ENCODE results near the gene PDIA5. TPM values are rescaled to one million over a fixed set of nuclear protein-coding genes. Genes with fewer than 3 reads are reported as not detected.
"Not testable (repeated sequence)": the region's sequence is repeated elsewhere in the genome, so short reads cannot be mapped to it uniquely, and the experiment has no call there.

PDIA5 gene
- total RNA-seq, 1 experiment from 2014 or later = 31.7 TPM

DNA sequence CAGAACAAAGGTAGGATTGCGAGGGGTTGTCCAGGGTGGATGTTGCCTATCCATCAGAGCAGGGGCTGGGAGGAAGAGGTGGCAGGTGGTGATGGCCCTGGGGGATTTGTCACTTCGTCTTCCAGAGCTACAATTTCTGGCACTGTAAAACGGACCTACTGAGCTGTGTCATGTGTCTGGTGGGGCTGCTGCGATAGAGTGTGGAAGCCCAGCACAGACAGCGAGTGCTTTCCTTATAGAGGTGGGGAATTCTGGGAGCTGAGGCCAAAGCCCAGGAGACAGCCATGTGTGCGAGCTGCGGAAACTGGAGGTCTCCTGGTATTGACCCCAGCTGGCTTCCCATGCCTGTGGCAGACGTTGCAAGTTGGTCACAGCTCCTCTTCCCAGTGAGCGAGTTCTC is 73.7 kb downstream of the PDIA5 start:
- DNase-seq = no peak
- Histone ChIP-seq H3K36me3 (replicated peaks; ENCODE audit: control insufficient read depth, insufficient read depth, low read length) (peaks cover 7% of the 10 kb centered on the region), H3K4me3 (ENCODE audit: insufficient read depth, low read depth, low read length) (no peak overlapping the region), H3K27me3 (ENCODE audit: control insufficient read depth, insufficient read depth, low read length) (no peaks in the 10 kb centered on the region)

DNA sequence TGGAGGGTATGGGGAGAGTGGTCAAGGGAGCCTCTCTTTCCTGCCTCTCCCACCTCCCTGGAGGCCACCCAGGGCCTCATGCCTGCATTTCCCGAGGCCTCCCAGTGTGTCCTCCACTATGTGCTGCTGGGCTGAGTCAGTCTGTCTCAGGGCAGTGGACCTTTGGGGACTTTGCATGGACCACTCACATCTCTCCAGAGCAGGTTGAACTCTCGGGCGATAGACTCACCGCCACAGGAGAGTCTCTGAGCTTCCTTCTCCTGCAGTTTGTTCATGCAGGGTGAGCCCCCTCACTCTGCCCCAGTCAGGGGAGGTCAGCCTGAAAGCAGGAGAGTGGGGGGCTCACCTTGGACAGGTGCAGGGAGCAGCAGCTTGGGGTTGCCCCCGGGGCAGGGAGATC is 74.5 kb downstream of the PDIA5 start:
- no peak for DNase-seq
- Histone ChIP-seq H3K36me3 (replicated peaks; ENCODE audit: control insufficient read depth, insufficient read depth, low read length) (peaks cover 9% of the 10 kb centered on the region), H3K27me3 (ENCODE audit: control insufficient read depth, insufficient read depth, low read length) (no peaks in the 10 kb centered on the region), H3K4me3 (ENCODE audit: insufficient read depth, low read depth, low read length) (no peak overlapping the region)

DNA sequence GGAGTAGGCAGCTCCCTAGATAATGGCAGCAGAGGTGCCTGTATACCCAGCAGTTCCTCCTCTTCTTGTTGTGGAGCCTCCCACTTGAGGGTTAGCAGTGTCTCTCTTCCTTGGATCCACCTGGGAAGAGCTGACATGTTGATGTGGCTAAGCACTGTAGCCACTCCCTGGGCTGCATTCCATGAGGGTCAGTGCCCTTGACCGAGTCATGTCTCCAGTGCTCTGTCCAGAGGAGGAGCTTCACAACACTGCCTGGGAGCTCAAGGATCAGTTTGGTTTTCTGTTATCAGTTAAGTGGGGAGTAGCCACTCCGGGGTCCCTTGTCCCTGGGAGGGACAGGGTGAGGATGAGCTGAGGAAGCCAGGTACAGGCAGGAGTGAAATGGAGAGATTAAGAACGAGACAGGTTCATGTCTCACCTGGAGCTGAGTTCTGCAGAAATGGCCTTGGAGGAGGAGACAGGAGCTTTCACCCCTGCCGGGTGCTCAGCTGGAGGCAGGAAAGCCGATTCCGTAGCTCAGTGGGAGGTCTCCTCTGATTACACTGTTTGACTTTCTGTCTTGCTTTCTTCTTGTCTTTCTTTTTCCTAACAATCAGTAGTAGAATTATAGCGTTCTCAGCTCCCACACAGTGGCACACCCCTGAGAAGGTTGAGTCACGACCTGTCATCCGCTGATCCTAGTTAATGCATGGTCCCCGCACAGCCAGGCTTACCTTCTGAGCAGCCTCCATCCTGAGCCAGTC is 77.0 kb downstream of the PDIA5 start:
- DNase-seq = no peak
- peaks cover 15% of the 10 kb centered on the region for H3K36me3 ChIP-seq (replicated peaks; ENCODE audit: control insufficient read depth, insufficient read depth, low read length)

DNA sequence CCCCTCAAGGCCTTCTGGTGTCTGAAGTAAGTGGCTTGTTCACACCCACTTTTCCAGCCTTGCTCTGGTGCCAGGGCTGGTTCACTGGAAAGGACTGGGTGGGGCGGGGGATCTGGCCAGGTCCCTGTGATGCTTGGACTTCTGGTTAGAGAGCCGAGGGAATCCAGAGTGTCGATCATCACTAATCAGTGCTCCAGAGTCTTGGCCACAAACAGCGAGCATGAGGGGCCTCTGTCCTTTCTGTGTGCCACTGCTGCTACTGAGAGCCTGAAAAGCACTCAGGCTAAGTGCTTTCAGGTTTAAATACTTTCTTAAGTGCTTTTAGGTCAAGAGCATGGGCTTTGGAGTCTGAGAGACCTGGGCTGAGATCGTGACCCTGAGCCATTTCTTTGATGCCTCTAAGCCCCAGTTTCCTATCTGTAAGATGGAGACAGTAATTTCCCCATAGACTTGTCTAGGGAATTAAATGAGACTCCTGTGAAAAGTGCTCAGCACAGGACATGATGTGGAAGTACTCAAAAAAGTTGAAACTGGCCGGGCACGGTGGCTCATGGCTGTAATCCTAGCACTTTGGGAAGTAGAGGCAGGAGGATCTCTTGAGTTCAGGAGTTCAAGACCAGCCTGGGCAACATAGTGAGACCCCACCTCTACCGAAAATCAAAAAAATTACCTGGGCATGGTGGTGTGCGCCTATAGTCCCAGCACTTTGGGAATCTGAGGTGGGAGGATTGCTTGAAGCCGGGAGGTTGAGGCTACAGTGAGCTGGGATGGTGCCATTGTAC is 81.1 kb downstream of the PDIA5 start:
- no peak overlapping the region for H3K4me3 ChIP-seq (ENCODE audit: insufficient read depth, low read depth, low read length)
- H3K27me3 ChIP-seq (ENCODE audit: control insufficient read depth, insufficient read depth, low read length) = no peaks in the 10 kb centered on the region
- peaks cover 16% of the 10 kb centered on the region for H3K36me3 ChIP-seq (replicated peaks; ENCODE audit: control insufficient read depth, insufficient read depth, low read length)
- no peak for DNase-seq

More for the DNA sequence above, 77.0 kb downstream of the PDIA5 start:
- H3K4me3 ChIP-seq (ENCODE audit: insufficient read depth, low read depth, low read length) = no peak overlapping the region
- H3K27me3 ChIP-seq (ENCODE audit: control insufficient read depth, insufficient read depth, low read length) = no peaks in the 10 kb centered on the region

DNA sequence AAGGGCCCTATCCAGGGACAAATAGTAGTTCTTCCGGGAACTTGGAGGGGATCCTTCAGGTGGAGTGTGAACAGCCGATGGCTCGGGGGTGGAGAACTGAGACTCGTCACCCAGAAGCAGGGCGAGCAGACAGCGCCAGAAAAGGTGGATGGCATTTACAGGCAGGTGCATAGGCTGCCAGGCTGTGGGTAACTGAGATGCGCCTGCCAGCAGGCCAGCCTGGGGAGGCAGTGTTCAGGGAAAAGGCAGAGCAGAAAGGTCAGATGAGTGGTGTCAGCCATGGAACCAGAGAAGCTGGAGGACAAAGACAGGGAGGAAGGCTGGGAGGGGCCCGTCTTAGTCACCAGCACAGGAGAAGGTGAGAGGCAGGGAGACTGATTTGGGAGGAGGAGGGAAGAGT is 81.9 kb downstream of the PDIA5 start:
- no peak overlapping the region for H3K4me3 ChIP-seq (ENCODE audit: insufficient read depth, low read depth, low read length)
- DNase-seq = peak; percentile 2
- H3K27me3 ChIP-seq (ENCODE audit: control insufficient read depth, insufficient read depth, low read length) = no peaks in the 10 kb centered on the region
- H3K36me3 ChIP-seq (replicated peaks; ENCODE audit: control insufficient read depth, insufficient read depth, low read length) = peaks cover 16% of the 10 kb centered on the region

DNA sequence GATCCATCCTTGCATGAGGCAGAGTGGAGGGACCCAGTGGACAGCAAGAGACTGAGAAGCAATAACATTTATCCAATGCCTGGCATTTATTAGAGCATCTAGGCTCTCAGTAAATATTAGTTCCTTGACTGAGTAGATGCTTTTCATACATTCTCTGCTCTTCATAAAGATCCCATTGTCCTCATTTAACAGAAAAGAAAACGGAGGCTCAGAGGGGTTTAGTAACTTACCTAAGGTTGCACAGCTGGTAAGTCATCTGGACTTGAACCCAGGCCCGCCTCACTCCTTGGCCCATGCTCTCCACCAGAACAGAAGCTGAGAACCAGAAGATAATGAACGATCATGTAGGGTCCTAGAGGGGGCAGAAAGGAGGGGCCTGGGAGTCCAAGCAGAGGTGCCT is 82.7 kb downstream of the PDIA5 start:
- H3K36me3 ChIP-seq (replicated peaks; ENCODE audit: control insufficient read depth, insufficient read depth, low read length) = peaks cover 19% of the 10 kb centered on the region
- no peaks in the 10 kb centered on the region for H3K27me3 ChIP-seq (ENCODE audit: control insufficient read depth, insufficient read depth, low read length)
- H3K4me3 ChIP-seq (ENCODE audit: insufficient read depth, low read depth, low read length) = no peak overlapping the region
- no peak for DNase-seq

DNA sequence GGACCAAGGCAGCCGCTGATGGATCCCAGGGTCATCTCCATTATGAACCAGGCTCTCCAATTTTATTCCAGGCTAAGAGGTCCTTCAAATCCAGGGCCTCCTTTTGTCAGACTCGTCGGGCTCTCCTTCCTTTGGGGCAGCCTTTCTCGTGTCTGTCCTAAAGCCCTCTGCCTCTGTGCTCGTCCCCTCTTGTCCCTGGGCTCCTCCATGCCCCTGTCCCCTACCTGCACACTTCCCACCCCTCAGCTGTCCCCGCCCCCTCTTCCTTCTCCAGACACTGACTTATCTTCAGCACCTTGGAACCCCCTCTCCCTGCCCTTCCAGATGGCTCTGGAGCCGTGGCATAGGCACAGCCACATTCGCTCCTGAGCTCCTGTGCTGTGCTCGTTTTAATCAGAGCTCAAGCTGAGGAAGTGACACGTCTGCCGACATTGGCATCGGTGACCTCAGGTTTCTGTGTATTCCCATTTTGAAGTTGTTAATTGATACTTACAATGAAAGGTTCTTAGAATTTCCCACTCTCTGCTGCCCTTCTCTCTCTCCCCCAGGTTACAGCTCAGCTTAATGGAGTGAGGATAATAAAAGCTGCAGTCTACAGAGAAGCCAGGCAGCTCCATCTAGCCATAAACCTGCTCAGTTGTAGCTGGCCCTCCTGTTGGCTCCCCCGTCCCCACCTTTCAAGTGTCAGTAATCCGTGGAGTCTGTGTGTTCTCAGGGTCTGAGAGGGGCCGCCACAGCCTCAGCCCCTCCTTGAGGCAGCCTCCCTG is 83.8 kb downstream of the PDIA5 start:
- Histone ChIP-seq H3K36me3 (replicated peaks; ENCODE audit: control insufficient read depth, insufficient read depth, low read length) (peaks cover 21% of the 10 kb centered on the region), H3K27me3 (ENCODE audit: control insufficient read depth, insufficient read depth, low read length) (no peaks in the 10 kb centered on the region), H3K4me3 (ENCODE audit: insufficient read depth, low read depth, low read length) (no peak overlapping the region)
- peak; percentile 17 for DNase-seq

DNA sequence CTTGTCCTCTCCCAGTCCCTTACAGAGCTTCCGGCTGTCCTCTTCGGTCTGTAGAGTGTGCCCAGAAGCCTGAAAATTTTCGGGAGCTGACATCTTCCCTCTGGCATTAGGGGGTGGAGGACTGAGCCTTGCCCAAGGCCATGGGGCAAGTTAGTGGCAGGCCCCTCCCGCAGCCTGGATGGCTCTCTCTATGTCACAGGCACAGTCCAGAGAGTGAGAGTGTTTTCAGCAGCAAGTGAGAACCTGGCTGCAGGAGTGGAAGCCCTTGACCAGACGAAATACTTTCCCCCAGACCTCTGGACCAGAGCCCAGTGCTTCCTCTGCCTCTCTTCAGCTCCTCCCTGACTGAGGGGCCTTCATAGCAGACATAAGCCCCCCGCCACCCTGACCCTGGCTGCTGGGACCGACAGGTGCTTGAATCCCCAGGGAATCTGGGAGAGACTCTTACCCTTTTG is 84.5 kb downstream of the PDIA5 start:
- Histone ChIP-seq H3K4me3 (ENCODE audit: insufficient read depth, low read depth, low read length) (no peak overlapping the region), H3K27me3 (ENCODE audit: control insufficient read depth, insufficient read depth, low read length) (no peaks in the 10 kb centered on the region), H3K36me3 (replicated peaks; ENCODE audit: control insufficient read depth, insufficient read depth, low read length) (peaks cover 24% of the 10 kb centered on the region)
- DNase-seq = peak; percentile 11

DNA sequence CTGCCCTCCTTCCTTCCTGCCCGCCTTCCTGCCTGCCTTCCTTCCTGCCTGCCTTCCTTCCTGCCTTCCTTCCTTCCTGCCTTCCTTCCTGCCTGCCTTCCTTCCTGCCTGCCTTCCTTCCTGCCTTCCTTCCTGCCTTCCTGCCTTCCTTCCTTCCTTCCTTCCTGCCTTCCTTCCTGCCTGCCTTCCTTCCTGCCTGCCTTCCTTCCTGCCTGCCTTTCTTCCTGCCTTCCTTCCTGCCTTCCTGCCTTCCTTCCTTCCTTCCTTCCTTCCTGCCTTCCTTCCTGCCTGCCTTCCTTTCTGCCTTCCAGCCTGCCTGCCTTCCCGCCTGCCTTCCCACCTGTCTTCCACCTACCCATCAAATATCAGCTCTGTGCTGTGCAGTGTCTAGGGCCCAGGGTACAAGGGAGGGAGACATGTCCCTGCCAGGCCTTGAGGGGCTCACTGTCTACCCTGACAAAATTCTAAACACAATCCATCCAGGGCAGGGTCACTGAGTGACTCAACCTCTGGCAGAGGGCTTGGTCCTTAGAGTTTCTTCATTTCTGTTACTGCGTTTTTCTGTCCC is 85.1 kb downstream of the PDIA5 start:
- H3K27me3 ChIP-seq (ENCODE audit: control insufficient read depth, insufficient read depth, low read length); H3K4me3 ChIP-seq (ENCODE audit: insufficient read depth, low read depth, low read length); DNase-seq: not testable (repeated sequence)
- peaks cover 22% of the 10 kb centered on the region for H3K36me3 ChIP-seq (replicated peaks; ENCODE audit: control insufficient read depth, insufficient read depth, low read length)

DNA sequence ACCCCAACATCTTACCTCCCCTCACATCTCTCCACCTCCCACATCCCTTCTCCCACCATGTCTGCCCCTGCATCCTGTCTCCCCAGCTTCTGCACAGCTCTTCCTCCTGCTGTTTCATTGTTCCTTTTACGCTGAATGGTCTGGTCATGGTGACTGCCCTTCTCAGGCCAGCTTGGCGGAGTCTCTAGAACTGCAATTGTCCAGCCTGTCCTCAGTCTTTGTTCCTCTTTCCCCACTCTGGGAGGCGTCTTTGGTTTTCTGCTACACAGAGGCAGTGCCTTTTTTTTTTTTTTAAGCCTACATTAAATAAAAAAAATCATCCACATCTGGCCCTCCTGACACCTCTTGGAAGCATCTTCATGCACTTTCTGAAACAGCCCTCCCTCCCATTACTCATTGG is 85.9 kb downstream of the PDIA5 start:
- no peaks in the 10 kb centered on the region for H3K27me3 ChIP-seq (ENCODE audit: control insufficient read depth, insufficient read depth, low read length)
- H3K36me3 ChIP-seq (replicated peaks; ENCODE audit: control insufficient read depth, insufficient read depth, low read length) = peaks cover 20% of the 10 kb centered on the region
- DNase-seq = peak; percentile 18
- H3K4me3 ChIP-seq (ENCODE audit: insufficient read depth, low read depth, low read length) = no peak overlapping the region

DNA sequence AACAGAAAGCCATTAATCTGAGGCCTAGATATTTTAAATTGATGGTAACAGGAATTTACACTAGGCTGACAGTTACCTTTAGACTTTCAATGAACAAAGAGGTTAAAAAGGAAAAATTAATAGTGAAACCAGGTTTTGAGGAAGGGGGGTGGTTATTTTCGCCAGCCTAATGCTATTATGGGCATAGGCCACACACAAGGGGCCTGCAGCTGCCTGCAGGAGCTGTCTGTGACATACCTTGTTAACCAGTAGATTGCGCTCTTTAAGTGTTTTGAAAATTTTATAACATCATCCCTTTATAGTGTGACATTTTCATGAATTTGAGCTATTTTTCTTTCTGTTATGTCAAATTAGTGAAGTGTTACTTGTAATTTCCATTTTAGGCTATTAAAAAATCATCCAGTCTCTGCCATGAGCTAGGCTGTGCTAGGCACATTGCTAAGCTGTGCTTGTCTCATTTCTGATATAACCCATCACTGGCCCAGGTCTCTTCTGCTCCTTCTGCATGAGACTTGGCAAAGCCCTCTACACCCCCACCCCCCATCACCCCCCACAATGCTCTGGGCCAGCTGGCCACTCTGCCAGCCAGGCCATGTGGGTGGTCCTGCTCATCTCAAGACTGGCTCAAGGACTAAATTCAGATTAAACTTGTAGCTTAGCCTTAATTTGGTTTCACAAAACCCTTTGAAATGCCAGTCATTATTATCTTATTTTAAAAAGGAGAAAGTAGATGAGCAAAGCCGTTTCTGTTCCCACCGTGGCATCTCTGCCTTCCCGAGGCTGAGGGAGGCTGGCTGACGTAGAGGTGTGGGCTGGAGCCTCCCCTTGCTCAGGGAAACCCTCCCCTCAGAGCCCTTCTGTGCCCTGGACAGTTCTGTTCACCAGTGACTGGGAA is 86.5 kb downstream of the PDIA5 start:
- Histone ChIP-seq H3K4me3 (ENCODE audit: insufficient read depth, low read depth, low read length) (no peak overlapping the region), H3K36me3 (replicated peaks; ENCODE audit: control insufficient read depth, insufficient read depth, low read length) (peaks cover 17% of the 10 kb centered on the region), H3K27me3 (ENCODE audit: control insufficient read depth, insufficient read depth, low read length) (no peaks in the 10 kb centered on the region)
- DNase-seq = peak; percentile 27

DNA sequence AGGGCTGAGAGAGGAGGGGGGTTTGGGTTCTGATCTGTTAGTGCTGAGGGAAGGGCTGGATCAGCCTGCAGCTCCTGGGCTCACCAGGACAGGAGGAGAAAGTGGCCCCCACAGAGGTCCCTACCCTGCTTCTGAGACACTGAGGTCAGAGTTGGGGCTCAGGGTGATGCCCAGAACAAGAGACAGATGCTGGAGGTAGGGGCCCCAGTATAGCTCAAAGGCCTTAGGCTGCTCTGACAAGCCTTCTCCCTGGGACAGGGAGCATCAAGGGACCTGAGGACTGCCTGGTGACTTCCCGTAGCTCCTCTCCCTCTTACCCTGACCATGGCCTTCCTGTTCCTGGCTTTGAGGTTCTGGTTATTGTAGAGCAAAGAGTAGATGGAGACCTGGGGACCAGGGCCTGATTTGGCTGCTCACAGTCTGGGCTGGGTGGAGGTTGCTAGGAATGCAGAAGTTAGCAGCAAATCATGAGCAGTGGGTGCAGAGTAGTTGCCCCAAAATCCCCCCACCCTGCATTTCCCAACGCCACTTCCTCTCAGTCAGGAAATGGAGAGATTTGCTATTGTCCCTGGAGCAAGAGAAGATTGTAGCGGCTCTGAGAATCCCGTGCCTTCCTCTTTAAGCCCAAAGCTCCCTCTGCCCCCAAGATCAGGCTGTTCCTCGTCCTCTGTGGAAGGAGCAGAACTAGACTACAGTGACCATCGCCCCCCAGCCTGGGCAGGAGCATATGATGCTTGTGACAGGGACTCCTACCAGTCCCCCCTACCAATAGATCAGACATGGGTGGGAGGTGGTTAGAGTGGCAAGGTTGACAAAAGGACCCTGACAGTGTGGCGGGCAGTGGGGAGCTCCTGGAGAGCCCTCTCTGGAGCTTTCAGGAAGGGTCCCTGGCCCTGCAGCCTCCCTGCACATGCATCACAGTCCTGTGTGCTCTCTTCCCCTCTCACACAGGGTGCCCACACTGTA is 87.5 kb downstream of the PDIA5 start:
- H3K27me3 ChIP-seq (ENCODE audit: control insufficient read depth, insufficient read depth, low read length) = no peaks in the 10 kb centered on the region
- H3K4me3 ChIP-seq (ENCODE audit: insufficient read depth, low read depth, low read length) = no peak overlapping the region
- DNase-seq = peak; percentile 10
- peaks cover 17% of the 10 kb centered on the region for H3K36me3 ChIP-seq (replicated peaks; ENCODE audit: control insufficient read depth, insufficient read depth, low read length)

Data from H7 (cell line).